HEK293 (cell line): ENCODE measurements around the gene ARHGEF28.

Experiments used
- CTCF ChIA-PET: fragments of 350-600 bp; formaldehyde crosslinking; extraction: SDS; loops from one replicate; lab custom pipeline; 2021; ENCODE audit warnings: antibody characterized with exemption; lab: Yijun Ruan, JAX
- POLR2A ChIA-PET: fragments of 300-600 bp; formaldehyde crosslinking; extraction: SDS; loops from one replicate; lab custom pipeline; 2020; ENCODE audit warnings: antibody characterized with exemption, inconsistent platforms; lab: Yijun Ruan, JAX
- H3K27ac ChIP-seq: fragments of 200-500 bp; sonication (Bioruptor generic); 2 replicates; pipeline ENCODE4 v1.5.1; 2014; ENCODE audit warnings: low read depth, low read length, control low read depth, inconsistent platforms; ENCODE audit errors: extremely low read depth
- H3K36me3 ChIP-seq, 2 experiments: fragments of 200-500 bp in 1 of 2; sonication (Bioruptor generic) in 1 of 2; 1 replicate in 1 of 2; 2 replicates in 1 of 2; pipeline ENCODE4 v1.5.1; 2014 to 2017; ENCODE audit warnings: inconsistent platforms in 2 of 2, low read length in 2 of 2; ENCODE audit not compliant: control insufficient read depth in 2 of 2, insufficient read depth in 1 of 2
- H3K4me1 ChIP-seq: fragments of 200-500 bp; sonication (Bioruptor generic); 2 replicates; pipeline ENCODE4 v1.5.1; 2014; ENCODE audit warnings: mild to moderate bottlenecking, low read length, inconsistent platforms; ENCODE audit not compliant: control insufficient read depth, insufficient read depth
- H3K4me3 ChIP-seq: 2 replicates; pipeline ENCODE4 v1.5.1; 2011; ENCODE audit warnings: low read depth, mild to moderate bottlenecking, control low read depth, low read length, moderate library complexity
- H3K9me3 ChIP-seq: fragments of 200-500 bp; sonication (Bioruptor generic); 2 replicates; pipeline ENCODE4 v1.5.1; 2014; ENCODE audit warnings: low read depth, low read length, inconsistent platforms; ENCODE audit not compliant: control insufficient read depth, insufficient read depth
- GLIS1 ChIP-seq: fragments of 450-650 bp; formaldehyde crosslinking; IDR thresholded peaks from 2 replicates; pipeline ENCODE4 v1.5.1; 2016; ENCODE audit warnings: missing biosample characterization, missing genetic modification characterization
- MEIS1 ChIP-seq: sonication (generic); formaldehyde crosslinking; IDR thresholded peaks from 2 replicates; pipeline ENCODE4 v1.8.1; 2022; ENCODE audit warnings: missing genetic modification reagents, mild to moderate bottlenecking, borderline replicate concordance
- MZF1 ChIP-seq: fragments of 450-650 bp; formaldehyde crosslinking; IDR thresholded peaks from 2 replicates; pipeline ENCODE4 v1.5.1; 2017; ENCODE audit warnings: missing biosample characterization, missing genetic modification characterization, borderline replicate concordance
- SP3 ChIP-seq: fragments of 450-650 bp; formaldehyde crosslinking; IDR thresholded peaks from 2 replicates; pipeline ENCODE4 v1.5.1; 2016; ENCODE audit warnings: missing biosample characterization, missing genetic modification characterization
- ZBTB20 ChIP-seq: fragments of 450-650 bp; formaldehyde crosslinking; IDR thresholded peaks from 2 replicates; pipeline ENCODE4 v1.5.1; 2016; ENCODE audit warnings: missing biosample characterization, missing genetic modification characterization
- ZEB2 ChIP-seq: fragments of 450-650 bp; formaldehyde crosslinking; IDR thresholded peaks from 2 replicates; pipeline ENCODE4 v1.5.1; 2016; ENCODE audit warnings: missing biosample characterization, missing genetic modification characterization
- ZFP41 ChIP-seq: fragments of 450-650 bp; formaldehyde crosslinking; IDR thresholded peaks from 2 replicates; pipeline ENCODE4 v1.5.1; 2016; ENCODE audit warnings: missing biosample characterization, missing genetic modification characterization, borderline replicate concordance
- ZFP69B ChIP-seq: fragments of 450-650 bp; formaldehyde crosslinking; IDR thresholded peaks from 2 replicates; pipeline ENCODE4 v1.5.1; 2016; ENCODE audit warnings: missing biosample characterization, missing genetic modification characterization
- ZNF133 ChIP-seq: fragments of 450-650 bp; formaldehyde crosslinking; IDR thresholded peaks from 2 replicates; pipeline ENCODE4 v1.5.1; 2016; ENCODE audit warnings: missing biosample characterization, missing genetic modification characterization
- ZNF24 ChIP-seq: fragments of 450-650 bp; formaldehyde crosslinking; IDR thresholded peaks from 2 replicates; pipeline ENCODE4 v1.5.1; 2016; ENCODE audit warnings: missing biosample characterization, missing genetic modification characterization
- ZNF266 ChIP-seq: fragments of 450-650 bp; formaldehyde crosslinking; IDR thresholded peaks from 2 replicates; pipeline ENCODE4 v1.5.1; 2016; ENCODE audit warnings: missing biosample characterization, missing genetic modification characterization, low read depth
- ZNF302 ChIP-seq: fragments of 450-650 bp; formaldehyde crosslinking; IDR thresholded peaks from 2 replicates; pipeline ENCODE4 v1.5.1; 2016; ENCODE audit warnings: missing biosample characterization, missing genetic modification characterization, low read depth
- ZNF433 ChIP-seq: fragments of 450-650 bp; formaldehyde crosslinking; IDR thresholded peaks from 2 replicates; pipeline ENCODE4 v1.5.1; 2016; ENCODE audit warnings: missing biosample characterization, missing genetic modification characterization, low read depth
- ZNF510 ChIP-seq: fragments of 450-650 bp; formaldehyde crosslinking; IDR thresholded peaks from 2 replicates; pipeline ENCODE4 v1.5.1; 2018; ENCODE audit warnings: mild to moderate bottlenecking, missing genetic modification characterization, missing biosample characterization; ENCODE audit not compliant: insufficient replicate concordance
- ZNF529 ChIP-seq: fragments of 450-650 bp; formaldehyde crosslinking; IDR thresholded peaks from 2 replicates; pipeline ENCODE4 v1.5.1; 2017; ENCODE audit warnings: missing genetic modification characterization, missing biosample characterization; ENCODE audit not compliant: insufficient replicate concordance
- ZNF610 ChIP-seq: fragments of 450-650 bp; formaldehyde crosslinking; IDR thresholded peaks from 2 replicates; pipeline ENCODE4 v1.5.1; 2016; ENCODE audit warnings: missing biosample characterization, missing genetic modification characterization, borderline replicate concordance
- ZNF629 ChIP-seq: fragments of 450-650 bp; formaldehyde crosslinking; IDR thresholded peaks from 2 replicates; pipeline ENCODE4 v1.5.1; 2017; ENCODE audit warnings: missing biosample characterization, missing genetic modification characterization
- ZNF658 ChIP-seq: fragments of 450-650 bp; formaldehyde crosslinking; IDR thresholded peaks from 2 replicates; pipeline ENCODE4; 2016; ENCODE audit warnings: missing biosample characterization, missing genetic modification characterization
- ZSCAN23 ChIP-seq: fragments of 450-650 bp; formaldehyde crosslinking; IDR thresholded peaks from 2 replicates; pipeline ENCODE4 v1.5.1; 2016; ENCODE audit warnings: missing biosample characterization, missing genetic modification characterization
- TF ChIP-seq, protein P1 (sequence below): fragments of 450-650 bp; formaldehyde crosslinking; IDR thresholded peaks from 2 replicates; pipeline ENCODE4 v1.5.1; 2017; ENCODE audit warnings: missing biosample characterization, missing genetic modification characterization
- TF ChIP-seq, protein P2 (sequence below): sonication (generic); formaldehyde crosslinking; IDR thresholded peaks from 2 replicates; pipeline ENCODE4 v1.8.1; 2022; ENCODE audit warnings: mild to moderate bottlenecking, moderate library complexity, missing genetic modification reagents
- TF ChIP-seq, protein P3 (sequence below): fragments of 450-650 bp; formaldehyde crosslinking; IDR thresholded peaks from 2 replicates; pipeline ENCODE4 v1.5.1; 2016; ENCODE audit warnings: missing biosample characterization, missing genetic modification characterization, low read depth
- TF ChIP-seq, protein P4 (sequence below): fragments of 450-650 bp; formaldehyde crosslinking; IDR thresholded peaks from 2 replicates; pipeline ENCODE4 v1.5.1; 2016; ENCODE audit warnings: missing biosample characterization, missing genetic modification characterization

The ARHGEF28 gene

DNA sequence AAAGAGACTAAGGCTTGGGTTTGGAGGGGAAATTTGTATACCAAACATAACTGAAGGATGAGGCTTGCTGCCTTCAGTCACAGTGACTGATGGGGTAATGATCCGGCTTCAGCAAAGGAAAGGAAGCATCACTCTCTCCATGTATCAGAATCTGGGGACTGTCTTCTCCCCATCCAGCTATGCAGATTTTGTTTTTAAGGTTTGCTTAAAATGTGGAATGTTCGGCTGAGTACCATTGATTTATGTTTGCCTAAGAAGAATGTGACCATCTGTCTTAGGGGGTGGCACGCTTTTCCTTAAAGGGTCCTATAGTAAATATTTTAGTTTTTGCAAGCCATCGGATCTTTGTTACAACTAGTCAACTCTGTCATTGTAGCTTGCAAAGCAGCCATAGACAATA lies 291.9 kb downstream of the ARHGEF28 start:
- Histone ChIP-seq H3K4me1 (peaks cover 10% of the 10 kb centered on the region), H3K27ac (no peak overlapping the region), H3K36me3 (no peaks in the 10 kb centered on the region; a peak in 1 of 3 replicates), H3K9me3 (no peaks in the 10 kb centered on the region), H3K4me3 (no peak overlapping the region)
- POLR2A ChIA-PET = no interaction called here
- TF ChIP-seq ZNF529 (tag by site-specific recombination) = no peak
- TF ChIP-seq MZF1 (tag by site-specific recombination) = no peak
- TF ChIP-seq ZNF629 (tag by site-specific recombination) = no peak
- no peak for TF ChIP-seq ZFP69B (tag by site-specific recombination)
- no peak for TF ChIP-seq ZFP41 (tag by site-specific recombination)
- CTCF ChIA-PET = interaction anchor here (1.2 kb wide), 1 partner anchor 13 kb away, joined by 4 read pairs; no protein-coding TSS in a partner anchor

DNA sequence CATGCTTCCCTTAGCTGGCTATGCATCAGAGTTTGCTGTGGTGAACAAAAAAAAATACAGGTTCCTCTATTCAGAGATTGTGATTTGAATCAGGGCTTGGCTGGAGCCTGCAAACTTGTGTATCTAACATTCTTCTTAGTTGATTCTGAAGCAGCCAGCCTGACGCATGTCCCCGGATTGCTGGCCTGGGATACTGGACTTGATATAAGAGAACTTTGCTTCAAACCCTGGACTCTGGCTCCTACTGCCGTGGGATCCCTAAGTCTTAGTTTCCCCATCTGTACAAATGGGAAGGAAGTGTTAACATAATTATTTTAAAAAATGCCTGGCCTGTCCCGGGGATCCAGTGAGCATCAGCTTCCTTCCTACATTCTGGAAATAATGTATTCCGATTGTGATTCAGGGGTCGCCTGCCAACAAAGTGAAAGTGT lies 292.8 kb downstream of the ARHGEF28 start:
- TF ChIP-seq ZBTB20 (tag by site-specific recombination) (peak; percentile 43; the same call in 1 of the 2 replicates), MEIS1 (no peak)
- TF ChIP-seq, all 188 proteins: peak for 1
- Histone ChIP-seq H3K4me1 (peaks cover 8% of the 10 kb centered on the region), H3K4me3 (no peak overlapping the region), H3K9me3 (no peaks in the 10 kb centered on the region), H3K27ac (no peak overlapping the region), H3K36me3 (no peaks in the 10 kb centered on the region; a peak in 1 of 3 replicates)
- POLR2A ChIA-PET = no interaction called here
- CTCF ChIA-PET = no interaction called here

DNA sequence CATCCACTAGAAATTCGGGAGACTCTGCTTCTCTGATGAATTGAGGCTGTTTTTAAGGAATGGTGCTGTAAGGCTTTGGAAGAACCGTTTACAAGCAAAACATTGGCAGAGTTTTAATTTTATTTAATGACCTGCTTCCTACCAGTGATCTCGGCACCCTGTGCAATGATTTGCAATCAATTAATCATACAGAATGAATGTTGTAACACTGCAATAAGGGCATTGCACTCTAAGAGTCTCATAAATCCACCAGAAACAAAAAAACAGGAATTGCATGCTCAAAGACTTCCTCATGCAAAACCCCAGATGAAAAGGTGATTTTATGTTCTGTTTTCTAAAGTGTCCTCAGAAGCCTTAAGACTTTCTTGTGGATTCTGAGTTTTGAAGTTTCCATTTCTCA lies 295.7 kb downstream of the ARHGEF28 start:
- Histone ChIP-seq H3K4me3 (no peak overlapping the region), H3K27ac (no peak overlapping the region), H3K4me1 (peaks cover 8% of the 10 kb centered on the region), H3K9me3 (no peaks in the 10 kb centered on the region), H3K36me3 (no peaks in the 10 kb centered on the region)
- CTCF ChIA-PET = no interaction called here
- 0 out of 2 replicates have a peak, but pooled peaks have one; percentile 16 for TF ChIP-seq ZEB2 (tag by site-specific recombination)
- TF ChIP-seq, protein P1, sequence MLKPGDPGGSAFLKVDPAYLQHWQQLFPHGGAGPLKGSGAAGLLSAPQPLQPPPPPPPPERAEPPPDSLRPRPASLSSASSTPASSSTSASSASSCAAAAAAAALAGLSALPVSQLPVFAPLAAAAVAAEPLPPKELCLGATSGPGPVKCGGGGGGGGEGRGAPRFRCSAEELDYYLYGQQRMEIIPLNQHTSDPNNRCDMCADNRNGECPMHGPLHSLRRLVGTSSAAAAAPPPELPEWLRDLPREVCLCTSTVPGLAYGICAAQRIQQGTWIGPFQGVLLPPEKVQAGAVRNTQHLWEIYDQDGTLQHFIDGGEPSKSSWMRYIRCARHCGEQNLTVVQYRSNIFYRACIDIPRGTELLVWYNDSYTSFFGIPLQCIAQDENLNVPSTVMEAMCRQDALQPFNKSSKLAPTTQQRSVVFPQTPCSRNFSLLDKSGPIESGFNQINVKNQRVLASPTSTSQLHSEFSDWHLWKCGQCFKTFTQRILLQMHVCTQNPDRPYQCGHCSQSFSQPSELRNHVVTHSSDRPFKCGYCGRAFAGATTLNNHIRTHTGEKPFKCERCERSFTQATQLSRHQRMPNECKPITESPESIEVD (tag by site-specific recombination) = peak; percentile 44; the same call in 1 of the 2 replicates
- no peak for TF ChIP-seq ZNF658
- POLR2A ChIA-PET = no interaction called here

DNA sequence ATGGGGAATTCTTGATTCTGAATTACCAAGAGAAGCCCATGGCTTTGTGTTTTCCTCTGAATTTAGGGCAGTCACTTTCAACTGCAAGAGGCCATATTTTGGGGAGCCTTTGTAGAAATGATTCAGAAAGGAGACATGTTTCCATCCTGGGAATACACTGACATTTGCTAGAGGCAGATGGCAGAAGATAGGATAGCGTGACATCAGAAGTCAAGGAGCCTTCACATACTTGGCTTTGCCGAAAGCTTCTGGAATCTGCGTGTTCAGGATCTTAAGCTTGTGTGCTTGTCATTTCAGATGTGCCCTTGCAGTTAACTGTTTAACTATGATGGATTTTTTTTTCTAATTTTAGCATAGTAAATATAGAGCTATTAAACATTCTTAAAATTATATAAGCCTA lies 296.2 kb downstream of the ARHGEF28 start:
- Histone ChIP-seq H3K9me3 (no peaks in the 10 kb centered on the region), H3K4me1 (peaks cover 8% of the 10 kb centered on the region), H3K27ac (no peak overlapping the region), H3K36me3 (no peaks in the 10 kb centered on the region), H3K4me3 (no peak overlapping the region)
- CTCF ChIA-PET = no interaction called here
- POLR2A ChIA-PET = no interaction called here
- TF ChIP-seq ZNF24 (no peak), ZNF266 (tag by site-specific recombination) (no peak), ZNF610 (no peak), GLIS1 (tag by site-specific recombination) (no peak), ZSCAN23 (tag by site-specific recombination) (no peak), ZNF510 (tag by site-specific recombination) (no peak), ZNF302 (tag by site-specific recombination) (no peak), ZNF133 (no peak), SP3 (tag by site-specific recombination) (no peak), ZNF433 (no peak), ZFP41 (tag by site-specific recombination) (no peak)
- TF ChIP-seq, protein P2, sequence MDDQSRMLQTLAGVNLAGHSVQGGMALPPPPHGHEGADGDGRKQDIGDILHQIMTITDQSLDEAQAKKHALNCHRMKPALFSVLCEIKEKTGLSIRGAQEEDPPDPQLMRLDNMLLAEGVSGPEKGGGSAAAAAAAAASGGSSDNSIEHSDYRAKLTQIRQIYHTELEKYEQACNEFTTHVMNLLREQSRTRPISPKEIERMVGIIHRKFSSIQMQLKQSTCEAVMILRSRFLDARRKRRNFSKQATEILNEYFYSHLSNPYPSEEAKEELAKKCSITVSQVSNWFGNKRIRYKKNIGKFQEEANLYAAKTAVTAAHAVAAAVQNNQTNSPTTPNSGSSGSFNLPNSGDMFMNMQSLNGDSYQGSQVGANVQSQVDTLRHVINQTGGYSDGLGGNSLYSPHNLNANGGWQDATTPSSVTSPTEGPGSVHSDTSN (CRISPR knock-in tag) = no peak
- TF ChIP-seq, protein P3, sequence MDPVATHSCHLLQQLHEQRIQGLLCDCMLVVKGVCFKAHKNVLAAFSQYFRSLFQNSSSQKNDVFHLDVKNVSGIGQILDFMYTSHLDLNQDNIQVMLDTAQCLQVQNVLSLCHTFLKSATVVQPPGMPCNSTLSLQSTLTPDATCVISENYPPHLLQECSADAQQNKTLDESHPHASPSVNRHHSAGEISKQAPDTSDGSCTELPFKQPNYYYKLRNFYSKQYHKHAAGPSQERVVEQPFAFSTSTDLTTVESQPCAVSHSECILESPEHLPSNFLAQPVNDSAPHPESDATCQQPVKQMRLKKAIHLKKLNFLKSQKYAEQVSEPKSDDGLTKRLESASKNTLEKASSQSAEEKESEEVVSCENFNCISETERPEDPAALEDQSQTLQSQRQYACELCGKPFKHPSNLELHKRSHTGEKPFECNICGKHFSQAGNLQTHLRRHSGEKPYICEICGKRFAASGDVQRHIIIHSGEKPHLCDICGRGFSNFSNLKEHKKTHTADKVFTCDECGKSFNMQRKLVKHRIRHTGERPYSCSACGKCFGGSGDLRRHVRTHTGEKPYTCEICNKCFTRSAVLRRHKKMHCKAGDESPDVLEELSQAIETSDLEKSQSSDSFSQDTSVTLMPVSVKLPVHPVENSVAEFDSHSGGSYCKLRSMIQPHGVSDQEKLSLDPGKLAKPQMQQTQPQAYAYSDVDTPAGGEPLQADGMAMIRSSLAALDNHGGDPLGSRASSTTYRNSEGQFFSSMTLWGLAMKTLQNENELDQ = no peak
- TF ChIP-seq, protein P4, sequence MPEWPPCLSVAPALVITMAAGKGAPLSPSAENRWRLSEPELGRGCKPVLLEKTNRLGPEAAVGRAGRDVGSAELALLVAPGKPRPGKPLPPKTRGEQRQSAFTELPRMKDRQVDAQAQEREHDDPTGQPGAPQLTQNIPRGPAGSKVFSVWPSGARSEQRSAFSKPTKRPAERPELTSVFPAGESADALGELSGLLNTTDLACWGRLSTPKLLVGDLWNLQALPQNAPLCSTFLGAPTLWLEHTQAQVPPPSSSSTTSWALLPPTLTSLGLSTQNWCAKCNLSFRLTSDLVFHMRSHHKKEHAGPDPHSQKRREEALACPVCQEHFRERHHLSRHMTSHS (tag by site-specific recombination) = no peak
